Measurements from ENCODE around the gene WDR86. TPM values are rescaled to one million over a fixed set of nuclear protein-coding genes. Genes with fewer than 3 reads are reported as not detected.
A peak's percentile ranks its signal among the peaks of the same experiment; 100 is the strongest.

WDR86 gene
- total RNA-seq, 1 donor from 2014 or later: 0.48 TPM

GRCh38 chr7:151406051-151406875 is 3.6 kb downstream of the WDR86 start:
- ATAC-seq: no peak

DNA sequence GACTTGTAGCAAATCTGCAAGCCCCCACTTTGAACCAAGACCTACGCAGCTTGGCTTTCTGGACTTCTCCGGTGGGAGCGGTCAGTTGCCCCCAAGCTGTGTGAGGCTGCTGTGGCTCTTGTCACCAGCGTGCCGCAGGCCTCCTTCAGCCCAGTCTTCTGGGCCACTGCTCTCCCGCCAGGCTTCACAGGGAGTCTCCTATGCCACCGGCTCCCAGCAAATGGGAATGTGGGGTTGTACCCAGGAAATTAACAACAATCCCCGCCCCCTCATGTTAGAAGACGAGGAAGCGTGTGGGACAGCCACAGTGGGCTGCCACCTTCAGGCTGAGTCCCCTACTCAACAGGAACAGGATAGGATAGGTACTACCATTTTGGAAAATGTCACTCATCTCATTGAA is 4.2 kb downstream of the WDR86 start:
- no peak for ATAC-seq

- no peak for ATAC-seq
Measured at GRCh38 chr7:151405056-151405455, 4.8 kb downstream of the WDR86 start.

DNA sequence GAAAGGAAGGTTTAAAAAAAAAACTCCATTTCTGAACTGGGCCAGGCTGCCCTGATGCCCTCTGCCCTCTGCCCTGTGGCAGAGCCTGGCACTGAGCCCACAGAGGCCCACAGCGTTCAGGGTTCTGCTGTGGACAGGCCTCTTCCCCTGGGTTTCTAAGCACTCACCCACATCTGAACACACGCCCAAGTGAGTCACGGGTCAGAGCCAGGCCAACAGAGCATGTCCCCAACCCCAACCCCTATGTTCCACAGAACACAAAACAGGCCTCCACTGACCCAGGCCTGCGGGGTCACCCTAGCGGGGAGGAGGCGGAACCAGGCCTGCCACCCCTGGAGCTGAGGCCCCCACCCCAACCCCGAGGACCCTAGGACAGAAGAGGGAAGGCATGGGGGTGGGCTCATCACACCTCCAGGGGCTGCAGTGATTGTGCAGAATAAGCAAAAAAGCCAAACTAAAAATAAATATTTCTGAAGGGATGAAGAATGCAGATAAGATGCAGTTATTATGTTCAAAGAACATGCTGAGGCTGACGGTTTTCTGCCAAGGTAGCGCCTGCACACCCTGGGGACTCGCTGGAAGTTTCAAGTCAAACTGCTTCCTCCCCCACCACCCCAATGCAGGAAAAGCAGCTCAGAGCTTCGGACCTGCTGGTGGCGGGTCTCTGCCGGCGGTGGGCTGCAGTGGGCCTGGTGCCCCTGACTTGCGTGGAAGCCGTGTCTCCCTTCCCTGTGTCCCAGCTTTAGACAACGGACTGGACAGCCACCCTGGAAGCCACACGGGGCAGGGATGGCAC is 5.4 kb downstream of the WDR86 start:
- peak; percentile 60 for ATAC-seq

DNA sequence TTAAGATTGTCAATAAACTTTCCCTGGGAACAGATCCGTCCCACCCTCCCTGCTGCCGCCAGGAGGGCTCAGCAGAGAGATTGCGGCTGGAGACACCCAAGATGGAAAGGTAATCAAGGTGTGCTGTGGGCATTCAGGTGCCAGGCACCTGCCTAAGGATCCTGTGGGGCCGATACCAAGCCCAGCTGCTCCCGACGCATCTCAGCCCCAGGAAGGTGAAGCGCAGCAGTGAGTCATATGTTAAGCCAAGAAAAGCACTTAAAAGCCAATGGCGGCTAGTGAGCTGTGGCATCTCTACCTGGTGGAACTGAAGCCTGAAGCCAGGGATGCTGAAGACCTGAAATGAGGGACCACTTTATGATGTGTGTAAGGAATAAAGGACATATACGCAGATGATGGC is 6.1 kb downstream of the WDR86 start:
- ATAC-seq: peak; percentile 78

DNA sequence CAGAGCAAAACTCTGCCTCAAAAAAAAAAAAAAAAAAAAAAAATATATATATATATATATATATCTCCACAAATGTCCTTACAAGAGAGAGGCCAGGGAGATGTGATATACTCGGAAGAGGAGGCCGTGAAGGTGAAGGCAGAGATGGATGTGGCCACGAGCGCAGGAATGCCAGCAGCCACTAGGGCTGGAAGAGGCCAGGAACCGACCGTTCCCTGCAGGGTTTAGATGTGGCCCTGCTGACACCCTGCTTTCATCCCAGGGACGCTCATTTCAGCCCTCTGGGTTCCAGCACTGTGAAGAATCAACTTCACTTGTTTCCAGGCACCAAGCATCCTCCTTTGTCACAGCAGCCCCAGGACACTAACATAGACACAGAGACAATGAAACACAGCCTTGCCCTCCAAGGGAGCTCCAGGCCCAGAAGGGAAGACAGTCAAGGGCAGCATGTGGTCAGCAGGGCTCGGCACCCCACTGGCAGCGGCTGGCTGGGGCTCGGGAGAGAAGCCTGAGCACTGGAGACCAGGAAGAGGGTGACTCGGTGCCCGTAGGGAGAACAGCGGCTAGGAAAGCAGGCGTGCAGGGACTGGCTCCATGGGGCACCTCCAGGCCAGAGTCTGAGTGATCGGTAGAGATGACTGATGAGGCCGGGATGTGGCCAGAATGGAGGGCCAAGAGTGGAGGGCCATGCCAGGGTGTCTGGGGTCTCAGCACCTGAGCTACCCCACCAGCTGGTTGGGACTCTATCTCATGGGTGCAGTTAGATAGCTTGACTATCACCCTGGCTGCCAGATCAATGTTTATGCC is 7.6 kb downstream of the WDR86 start:
- ATAC-seq: no peak

DNA sequence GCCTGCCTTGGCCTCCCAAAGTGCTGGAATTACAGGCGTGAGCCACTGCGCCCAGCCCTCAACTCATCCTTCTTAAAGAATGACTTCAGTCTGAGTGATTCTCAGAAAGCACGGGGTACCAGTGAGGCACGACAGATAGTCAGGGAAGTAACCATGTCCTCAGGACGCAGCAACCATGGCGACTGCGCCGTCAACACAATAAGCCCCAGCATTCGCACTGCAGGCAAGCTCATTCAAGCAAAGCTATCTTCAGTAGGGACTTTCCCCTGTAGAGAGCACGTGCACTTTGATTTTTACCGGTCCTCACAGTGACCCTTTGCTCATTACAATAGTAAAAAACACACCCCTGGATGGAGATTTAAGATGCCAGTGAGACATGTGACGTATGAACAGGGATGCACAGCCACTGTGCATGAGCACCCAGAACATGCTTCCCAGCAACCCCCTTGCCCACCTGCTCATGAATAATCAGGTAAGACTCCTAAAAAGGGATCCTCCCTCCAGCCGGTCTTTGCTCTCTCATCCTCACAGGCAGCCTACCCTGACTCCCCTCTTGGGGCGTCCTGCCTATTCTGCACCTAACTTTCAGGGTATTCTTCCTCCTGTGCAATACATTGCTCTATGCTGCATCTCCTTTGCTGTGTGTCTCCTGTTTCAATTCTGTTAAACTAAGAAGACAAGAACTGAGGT is 9.1 kb downstream of the WDR86 start:
- no peak for ATAC-seq

DNA sequence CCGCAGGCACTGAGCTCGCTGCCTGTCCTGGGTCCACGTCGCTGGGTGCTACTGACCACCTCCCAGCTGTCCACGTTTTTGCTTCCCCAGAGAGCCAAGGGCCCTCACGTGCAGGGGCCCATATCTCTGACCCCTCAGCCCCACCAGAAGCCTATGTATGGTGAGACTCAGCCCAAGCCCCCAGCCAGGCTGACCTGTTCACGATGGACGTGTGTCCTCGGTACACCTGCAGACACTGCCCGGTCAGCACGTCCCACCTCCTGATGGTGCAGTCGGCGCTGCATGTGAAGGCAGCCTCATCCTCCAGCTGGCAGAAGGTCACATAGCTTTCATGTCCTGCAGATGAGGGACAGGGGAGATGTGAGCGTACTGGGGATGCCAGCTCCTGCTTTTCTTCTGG is 9.9 kb downstream of the WDR86 start:
- no peak for ATAC-seq

GRCh38 chr7:151399305-151399601 is 10.6 kb downstream of the WDR86 start:
- ATAC-seq: no peak

- no peak for ATAC-seq
Measured at GRCh38 chr7:151398446-151399304, 11.2 kb downstream of the WDR86 start.

DNA sequence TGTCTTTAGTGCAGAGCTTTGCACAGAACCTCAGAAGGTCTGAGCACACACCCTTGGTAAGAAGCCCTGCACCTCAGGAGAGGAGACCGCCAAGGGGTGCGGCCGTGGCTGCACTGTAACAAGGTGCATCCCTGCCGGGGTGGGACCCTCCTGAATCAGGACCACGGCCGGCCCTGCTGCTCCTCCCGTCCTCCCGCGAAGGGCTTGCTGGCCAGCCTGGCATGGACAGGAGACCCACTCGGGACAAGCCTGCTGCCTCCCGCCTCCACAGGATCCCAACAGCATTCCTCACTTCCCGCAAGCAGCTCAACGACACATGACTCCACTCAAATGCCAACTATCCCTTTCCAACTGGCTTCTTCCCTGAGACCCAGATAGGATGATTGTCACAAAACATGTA is 12.8 kb downstream of the WDR86 start:
- ATAC-seq: no peak

DNA sequence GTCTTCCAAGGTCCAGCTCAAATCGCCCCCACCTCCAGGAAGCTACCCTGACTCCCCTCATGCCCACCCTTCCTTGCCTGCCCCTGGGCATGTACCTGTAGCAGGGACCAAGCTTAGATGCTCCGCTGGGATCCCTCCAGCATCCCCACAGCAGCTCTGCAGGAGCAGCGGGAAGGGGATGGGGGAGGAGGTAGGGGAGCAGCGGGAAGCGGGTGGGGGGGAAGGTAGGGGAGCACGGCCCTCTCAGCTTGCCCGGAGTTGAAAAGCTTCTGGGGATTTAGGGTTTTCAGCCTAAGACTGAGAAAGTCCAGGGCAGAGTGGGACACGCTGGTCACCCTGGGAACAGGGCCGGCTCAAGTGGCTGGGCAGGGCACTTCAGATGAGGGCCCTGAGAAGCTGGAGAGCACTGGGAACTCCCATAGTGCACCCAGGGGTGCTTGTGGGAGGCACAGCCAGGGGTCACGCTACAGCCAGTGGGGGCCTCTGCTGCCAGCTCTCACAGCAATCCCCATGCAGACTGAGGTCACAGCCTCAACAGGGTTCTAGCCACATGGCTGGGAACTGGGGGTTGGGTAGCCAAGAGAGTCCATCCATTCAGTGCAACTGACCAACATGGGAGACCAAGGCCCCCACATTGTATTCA is 13.4 kb downstream of the WDR86 start:
- no peak for ATAC-seq

DNA sequence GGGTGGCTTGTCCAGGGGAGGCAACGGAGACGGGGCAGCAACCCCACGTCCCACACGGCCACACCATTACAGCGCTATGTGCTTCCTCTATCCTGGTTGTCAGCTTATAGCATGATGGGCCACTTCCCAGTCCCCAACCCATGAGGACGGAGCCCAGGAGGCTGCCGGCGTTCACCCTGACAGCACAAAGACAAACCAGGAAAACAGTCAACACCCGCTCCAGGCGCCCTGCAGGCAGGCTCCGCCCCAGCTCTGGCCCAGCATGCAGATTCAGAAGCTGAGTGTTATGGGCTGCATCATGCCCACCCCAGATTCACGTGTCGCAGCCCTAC is 14.8 kb downstream of the WDR86 start:
- ATAC-seq: no peak

GRCh38 chr7:151394076-151395035 is 15.5 kb downstream of the WDR86 start:
- ATAC-seq: no peak

DNA sequence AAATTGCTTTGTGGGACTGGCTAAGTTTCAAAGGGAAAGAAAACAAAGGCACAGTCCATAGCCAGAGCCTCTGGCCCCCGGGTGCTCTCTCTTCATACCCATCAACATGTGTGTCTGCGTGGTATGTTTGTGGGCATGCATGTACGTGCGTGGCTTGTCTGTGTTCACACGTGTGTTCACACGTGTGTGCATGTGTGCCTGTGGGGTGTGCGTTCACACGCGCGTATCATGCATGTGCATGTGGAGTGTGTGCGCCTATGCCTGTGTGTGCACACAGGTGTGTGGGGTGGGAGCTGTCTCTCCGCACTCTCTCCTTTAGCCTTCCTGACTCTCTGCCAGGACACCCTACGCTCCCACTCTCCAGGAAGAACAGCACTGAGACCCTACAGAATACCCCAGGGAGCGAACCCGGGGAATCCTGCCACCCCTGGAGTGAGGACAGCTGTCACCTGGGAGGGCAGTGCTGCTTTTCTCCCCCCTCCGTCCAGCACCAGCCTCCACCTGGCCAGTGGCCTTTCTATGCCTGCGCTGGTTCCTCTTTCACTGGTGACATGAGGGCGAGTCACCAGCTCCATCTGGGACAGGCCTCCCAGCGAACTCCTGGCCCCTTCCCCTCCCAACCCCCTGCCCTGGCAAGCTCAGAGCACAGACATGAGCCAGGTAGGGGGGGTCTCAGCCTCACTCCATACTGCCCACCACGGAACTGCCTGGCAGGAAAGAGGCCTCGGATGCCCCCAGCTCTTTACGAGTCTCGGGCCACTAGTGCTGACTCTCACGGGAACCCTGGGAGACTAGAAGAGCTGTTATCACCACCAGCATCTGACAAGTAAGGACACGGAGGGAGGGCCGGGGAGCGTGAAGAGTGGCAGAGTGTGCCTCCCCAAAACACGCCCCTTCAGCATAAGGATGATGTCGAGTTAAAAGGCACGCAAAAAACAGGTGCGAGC is 16.5 kb downstream of the WDR86 start:
- no peak for ATAC-seq

- no peak for ATAC-seq
Measured at GRCh38 chr7:151392426-151392825, 17.4 kb downstream of the WDR86 start.

DNA sequence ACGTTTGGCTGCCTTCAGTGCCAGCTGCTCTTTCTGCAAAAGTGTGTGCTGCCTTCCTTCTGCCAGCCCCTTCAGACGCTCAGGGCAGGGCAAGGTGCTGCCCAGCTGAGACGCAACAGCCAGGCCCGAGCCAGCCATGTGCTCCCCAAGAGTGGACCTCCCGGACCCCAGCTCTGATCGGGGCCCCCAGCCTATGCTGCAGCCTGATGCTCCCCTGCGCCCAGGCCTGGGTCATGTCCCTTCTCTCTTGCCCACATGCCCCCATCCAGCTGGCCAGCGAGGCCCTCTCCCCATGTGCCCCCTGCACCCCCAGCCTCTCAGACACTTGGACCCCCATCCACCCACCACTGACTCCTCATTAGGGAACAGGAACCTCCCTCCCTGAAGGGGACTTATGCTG is 17.8 kb downstream of the WDR86 start:
- ATAC-seq: no peak

DNA sequence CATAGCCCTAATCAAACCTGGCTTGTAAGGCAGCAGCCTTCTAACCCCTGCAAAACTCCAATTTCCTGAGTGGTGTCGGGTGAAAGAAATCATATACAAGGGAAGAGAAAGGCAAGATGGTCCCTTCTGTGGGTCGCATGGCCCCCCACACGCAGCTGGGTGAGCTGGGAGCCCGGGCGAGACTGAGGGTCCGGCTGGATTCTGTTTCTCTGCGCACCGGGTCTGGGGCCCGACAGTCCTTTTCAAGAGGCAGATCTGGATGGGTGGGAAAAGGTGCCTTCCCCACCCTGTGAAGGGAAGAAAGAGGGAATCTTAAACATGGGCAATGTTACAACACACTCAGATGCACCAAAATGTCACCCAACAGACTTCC is 18.5 kb downstream of the WDR86 start:
- no peak for ATAC-seq

All from esophagus mucosa (tissue), 1 donor.